GM18909 (cell line): ENCODE results near the gene ZFP69.
A peak's percentile ranks its signal among the peaks of the same experiment; 100 is the strongest.

Source experiments
- ATAC-seq: cut with Tn5 transposase; IDR thresholded peaks from one replicate; pipeline ENCODE4 v1.9.1; 2021; ENCODE audit warnings: mild to moderate bottlenecking; ENCODE audit not compliant: unreplicated experiment, poor library complexity

ZFP69 gene

DNA sequence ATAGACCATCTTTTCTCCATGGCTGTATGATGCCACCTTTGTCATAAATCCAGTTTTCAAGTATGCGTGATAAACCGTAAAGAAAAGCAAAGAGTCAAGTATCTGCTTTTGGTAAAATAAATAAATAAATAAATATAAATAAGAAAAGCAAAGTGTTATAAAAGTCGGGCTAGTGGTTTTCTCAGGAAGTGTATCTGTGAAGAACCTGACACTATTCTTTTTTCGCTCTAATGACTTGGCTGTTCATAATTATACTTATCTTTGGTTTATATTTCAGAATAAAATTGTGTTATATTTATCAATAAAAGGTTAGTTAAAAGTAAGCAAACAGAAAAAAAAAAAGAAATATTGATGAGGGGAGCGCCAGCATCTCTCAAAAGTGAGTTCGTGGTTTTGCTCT is 30.9 kb downstream of the ZFP69 start:
- no peak for ATAC-seq

DNA sequence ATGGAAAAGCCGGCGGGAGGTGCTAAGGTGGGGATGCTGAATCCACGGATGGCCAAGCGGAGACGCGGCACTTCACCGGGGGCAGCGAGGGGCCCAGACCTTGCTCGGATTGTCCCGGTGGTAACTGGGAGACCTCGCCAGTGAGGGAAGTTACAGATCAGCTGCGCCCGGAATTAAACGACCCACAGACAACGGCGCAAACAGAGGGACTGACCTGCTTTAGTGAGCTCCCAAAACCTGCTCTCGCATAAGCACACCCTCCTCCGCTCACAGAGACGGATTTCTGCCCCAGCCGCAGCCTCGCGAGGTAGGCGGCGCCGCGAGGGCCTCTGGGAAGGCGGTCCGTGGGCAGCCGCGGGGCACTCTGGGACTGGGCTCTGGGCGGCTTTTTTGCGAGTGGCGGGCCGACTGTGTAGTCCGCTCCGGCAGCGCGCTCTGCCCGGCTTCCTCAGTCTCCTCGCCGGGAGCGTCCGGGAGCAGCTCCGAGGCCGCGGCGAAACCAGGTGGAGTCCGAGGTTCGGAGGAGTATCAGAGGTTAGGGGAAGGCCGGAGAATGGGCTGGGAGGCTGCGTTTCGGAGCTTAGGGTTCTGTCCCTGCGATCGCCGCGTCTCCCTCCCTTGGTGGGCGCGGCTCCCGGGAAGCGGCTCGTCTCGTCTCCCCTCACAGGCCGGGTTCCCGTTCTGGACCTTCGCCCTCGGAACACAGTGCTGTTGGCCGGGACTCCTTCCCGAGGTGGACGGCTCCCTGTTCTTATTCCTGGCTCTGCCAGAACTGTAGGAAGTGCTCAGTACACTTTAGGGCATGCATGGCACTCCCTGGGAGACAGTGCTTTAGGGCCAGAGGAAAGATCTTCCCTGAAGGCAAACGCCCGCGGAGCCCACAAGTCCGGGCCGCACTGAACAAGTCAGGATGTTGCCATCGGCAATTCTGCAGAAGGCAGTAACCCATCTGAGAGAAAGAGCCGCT is 31.6 kb downstream of the ZFP69 start, which contains the start of gene EXO5:
Gene EXO5, plus strand, starts transcription at position 393 of the 967 bp plus-strand sequence. CDS start 5,778 bp downstream, outside the sequence.
- ATAC-seq = peak; percentile 74

DNA sequence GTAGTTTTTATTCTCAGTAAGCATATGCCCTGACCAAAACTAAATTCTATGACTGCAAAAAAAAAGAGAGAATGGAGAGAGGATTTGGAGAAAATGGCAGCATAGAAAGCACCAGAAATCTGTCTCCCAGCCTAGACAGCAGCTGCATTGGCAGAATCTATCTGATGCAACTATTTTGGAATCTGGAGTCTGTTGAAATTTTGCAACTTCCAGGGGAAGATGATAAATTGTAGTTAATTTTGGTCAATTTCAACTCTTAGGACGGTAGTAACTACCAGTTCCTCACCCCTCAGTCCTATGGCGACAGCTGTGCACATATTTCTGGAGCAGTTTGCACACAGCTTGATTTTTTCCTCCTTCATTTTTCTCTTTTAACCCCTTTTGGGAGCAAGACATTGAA is 42.4 kb downstream of the ZFP69 start:
- no peak for ATAC-seq

DNA sequence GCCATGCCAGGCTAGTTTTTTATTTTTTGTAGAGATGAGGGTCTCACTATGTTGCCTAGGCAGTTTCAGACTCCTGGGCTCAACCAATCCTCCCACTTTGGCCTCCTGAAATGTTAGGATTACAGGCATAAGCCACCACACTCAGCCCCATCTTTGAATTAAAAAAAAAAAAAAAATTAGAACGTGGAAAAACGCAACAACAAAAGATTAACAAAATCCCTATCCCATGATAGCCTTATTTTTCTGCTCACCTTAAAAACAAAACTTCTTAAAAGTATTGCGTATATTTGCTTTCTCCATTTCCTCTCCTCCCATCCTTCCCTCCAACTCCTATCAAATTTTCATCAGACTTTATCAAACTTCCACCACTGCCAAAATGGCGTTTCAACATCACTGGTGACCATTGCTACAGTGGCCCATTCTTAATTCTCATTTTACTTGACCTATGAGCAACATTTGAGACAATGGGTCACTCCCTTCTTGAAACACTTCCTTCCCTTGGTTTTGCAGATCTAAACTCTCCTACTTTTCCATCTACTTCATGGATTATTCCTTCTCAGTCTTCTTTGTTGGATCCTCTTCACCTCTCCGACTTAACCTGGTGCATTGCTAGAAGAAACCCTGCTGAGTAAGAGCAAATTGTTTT is 53.8 kb downstream of the ZFP69 start:
- ATAC-seq = no peak

DNA sequence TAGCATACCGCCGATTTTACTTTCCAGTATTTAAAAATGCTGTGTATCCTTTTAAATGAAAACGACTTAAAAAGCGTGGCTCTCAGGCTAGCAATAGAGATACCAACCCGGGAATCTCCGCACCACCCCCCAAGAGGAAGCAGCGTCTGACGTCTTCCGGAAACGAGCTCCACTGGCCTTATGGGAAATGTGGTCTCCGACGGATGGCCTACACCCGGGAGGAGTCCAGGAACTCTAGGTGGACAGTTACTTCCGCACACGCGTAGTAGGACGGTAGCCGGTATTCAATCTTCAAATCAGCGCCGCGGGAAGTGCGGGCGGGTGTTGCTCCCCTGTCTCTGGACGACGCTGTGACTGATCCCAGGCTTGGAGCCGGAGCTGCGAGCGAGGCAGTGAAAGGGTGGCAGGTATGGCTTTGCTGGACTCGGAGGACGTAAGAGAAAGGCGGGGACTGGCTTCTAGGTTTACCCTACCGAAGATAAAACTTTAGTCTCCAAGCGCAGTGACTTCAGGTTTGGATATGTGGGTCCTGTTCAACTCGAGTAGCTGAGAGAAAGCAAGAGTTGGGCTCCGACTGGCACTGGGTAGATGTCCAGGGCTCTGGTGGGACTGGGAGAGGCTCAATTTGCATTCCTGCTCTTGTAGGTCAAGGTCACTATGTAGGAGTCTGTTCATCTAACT is 54.4 kb downstream of the ZFP69 start, which contains the start of gene ZNF684:
Gene ZNF684, plus strand, starts transcription at position 257 of the 681 bp plus-strand sequence. CDS start 1,530 bp downstream, outside the sequence.
- ATAC-seq = peak; percentile 95

DNA sequence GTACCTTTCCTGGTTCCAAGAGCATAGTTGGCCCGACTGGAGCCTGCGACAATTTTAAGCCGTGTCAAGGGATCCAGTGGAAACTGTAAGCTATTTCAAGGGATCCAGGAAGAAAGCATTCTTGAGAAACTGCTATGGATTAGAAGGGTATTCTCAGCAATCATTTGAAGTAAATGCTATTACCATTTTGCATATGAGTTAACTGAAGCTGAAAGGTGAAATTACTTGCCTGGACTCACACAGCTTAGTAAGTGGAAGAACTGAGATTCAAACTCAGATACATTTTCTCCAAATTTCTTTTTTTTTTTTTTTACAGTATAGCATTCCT is 54.9 kb downstream of the ZFP69 start:
- ATAC-seq = no peak

DNA sequence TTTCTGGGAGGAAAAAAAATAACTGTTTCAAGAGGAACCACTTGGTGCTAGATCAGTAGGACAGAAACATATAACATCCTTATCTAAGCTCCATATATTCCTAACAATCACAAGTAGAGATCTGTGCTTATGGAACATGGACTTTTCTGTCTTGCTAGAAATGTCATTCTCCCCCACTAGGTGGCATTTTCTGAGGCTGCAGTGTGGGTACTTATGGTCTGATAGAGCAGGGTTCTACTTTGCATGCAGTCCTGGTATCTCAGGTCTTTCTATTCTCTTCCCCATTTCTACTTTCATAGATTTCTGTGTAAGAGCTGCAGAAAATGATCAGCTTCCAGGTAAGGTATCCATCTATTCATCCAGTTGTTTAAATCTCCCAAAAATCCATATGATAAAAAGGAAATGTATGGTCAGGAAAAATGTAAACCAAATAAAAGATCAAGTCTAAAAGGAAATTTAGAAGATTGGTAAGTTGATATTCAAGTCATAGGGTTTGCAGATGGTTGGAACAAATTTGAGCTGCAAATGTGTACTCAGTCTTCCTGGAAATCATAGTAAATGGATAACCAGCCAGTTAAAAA is 55.8 kb downstream of the ZFP69 start:
- no peak for ATAC-seq

DNA sequence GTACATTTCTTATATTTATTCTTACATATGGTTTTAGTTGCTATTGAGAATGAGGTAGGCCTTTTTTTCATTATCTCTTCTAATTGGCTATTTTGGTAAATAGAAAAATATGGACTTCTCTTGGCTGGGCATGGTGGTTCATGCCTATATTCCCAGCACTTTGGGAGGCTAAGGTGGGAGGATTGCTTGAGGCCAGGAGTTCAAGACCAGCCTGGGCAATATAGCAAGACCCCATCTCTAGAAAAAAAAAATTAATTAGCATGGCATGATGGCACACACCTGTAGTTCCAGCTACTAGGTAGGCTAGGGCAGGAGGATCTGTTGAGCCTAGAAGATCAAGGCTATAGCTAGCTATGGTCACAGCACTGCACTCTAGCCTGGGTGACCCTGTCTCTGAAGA is 57.5 kb downstream of the ZFP69 start:
- ATAC-seq = no peak

DNA sequence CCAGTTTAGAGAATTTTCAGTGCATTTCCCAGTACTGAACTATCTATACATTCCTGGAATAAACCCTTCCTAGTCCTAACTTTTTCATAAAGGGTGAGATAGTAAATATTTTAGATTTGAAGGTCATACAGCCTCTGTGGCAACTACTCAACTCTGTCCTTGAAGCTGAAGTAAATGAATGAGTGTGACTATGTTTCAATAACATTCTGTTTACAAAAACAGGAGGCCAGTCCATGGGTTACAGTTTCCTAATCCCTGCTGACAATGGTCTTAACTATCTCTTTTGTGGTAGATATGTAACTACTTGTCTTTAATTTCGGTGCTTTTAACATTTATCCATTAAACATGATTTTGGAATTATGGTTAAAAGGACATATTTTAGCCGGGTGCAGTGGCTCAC is 58.6 kb downstream of the ZFP69 start:
- ATAC-seq = no peak

DNA sequence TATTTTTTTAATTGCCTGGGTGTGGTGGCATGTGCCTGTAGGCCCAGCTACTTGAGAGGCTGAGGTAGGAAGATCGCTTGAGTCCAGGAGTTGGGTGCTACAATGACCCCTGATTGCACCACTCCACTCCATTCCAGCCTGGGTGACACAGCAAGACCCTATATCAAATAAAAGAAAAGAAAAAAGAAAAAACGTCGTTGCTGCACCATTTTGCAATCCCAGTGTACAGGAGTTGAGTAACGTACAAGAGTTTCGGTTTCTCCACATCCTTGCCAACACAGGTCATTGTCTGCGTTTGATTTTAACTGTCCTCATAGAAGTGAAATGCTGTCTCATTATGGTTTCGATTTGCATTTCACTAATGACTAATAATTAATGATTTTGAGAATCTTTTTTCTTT is 62.2 kb downstream of the ZFP69 start:
- ATAC-seq = no peak
